H9 (cell line): Measurements from ENCODE around the gene HHAT. TPM values are rescaled to one million over a fixed set of nuclear protein-coding genes. Genes with fewer than 3 reads are reported as not detected.

Experiments used
- DNase-seq: peaks from one replicate; pipeline ENCODE4 v3.0.0-alpha.2; 2017
- H2AFZ ChIP-seq: one replicate; pipeline ENCODE4 v1.6.1; 2013; ENCODE audit warnings: mild to moderate bottlenecking, low read length, control low read depth, moderate library complexity
- H2AK5ac ChIP-seq: 2 replicates; pipeline ENCODE4 v1.6.1; 2013; ENCODE audit warnings: low read length, control low read depth, mixed read lengths; ENCODE audit not compliant: insufficient read length
- H2BK120ac ChIP-seq: one replicate; pipeline ENCODE4 v1.6.1; 2013; ENCODE audit warnings: low read depth, mild to moderate bottlenecking, low read length, control low read depth, inconsistent platforms; ENCODE audit not compliant: poor library complexity, severe bottlenecking
- H2BK12ac ChIP-seq: 2 replicates; pipeline ENCODE4 v1.6.1; 2013; ENCODE audit warnings: low read length, control low read depth, mixed read lengths, low read depth; ENCODE audit not compliant: insufficient read length
- H2BK15ac ChIP-seq: 2 replicates; pipeline ENCODE4 v1.6.1; 2013; ENCODE audit warnings: low read depth, low read length, control low read depth
- H2BK20ac ChIP-seq: one replicate; pipeline ENCODE4 v1.6.1; 2013; ENCODE audit warnings: low read depth, mild to moderate bottlenecking, low read length, control low read depth, inconsistent platforms; ENCODE audit not compliant: poor library complexity, severe bottlenecking
- H2BK5ac ChIP-seq: 2 replicates; pipeline ENCODE4 v1.6.1; 2013; ENCODE audit warnings: low read length, control low read depth, mixed read lengths; ENCODE audit not compliant: insufficient read length
- H3K14ac ChIP-seq: 2 replicates; pipeline ENCODE4 v1.6.1; 2013; ENCODE audit warnings: low read length, control low read depth; ENCODE audit not compliant: insufficient read depth
- H3K18ac ChIP-seq: 2 replicates; pipeline ENCODE4 v1.6.1; 2013; ENCODE audit warnings: low read depth, mild to moderate bottlenecking, mixed read lengths, low read length, control low read depth; ENCODE audit not compliant: insufficient read length
- H3K23ac ChIP-seq: 2 replicates; pipeline ENCODE4 v1.6.1; 2013; ENCODE audit warnings: low read length, control low read depth, mixed read lengths, low read depth; ENCODE audit not compliant: insufficient read length
- H3K23me2 ChIP-seq: 2 replicates; pipeline ENCODE4 v1.6.1; 2013; ENCODE audit warnings: low read depth, mild to moderate bottlenecking, mixed read lengths, low read length, control low read depth; ENCODE audit not compliant: insufficient read length, poor library complexity, severe bottlenecking
- H3K27ac ChIP-seq: 2 replicates; pipeline ENCODE4 v1.5.1; 2013; ENCODE audit warnings: low read length, control low read depth, mixed read lengths, low read depth; ENCODE audit not compliant: insufficient read length
- H3K27me3 ChIP-seq: 2 replicates; pipeline ENCODE4 v1.6.1; 2013; ENCODE audit warnings: low read length, control low read depth, inconsistent platforms; ENCODE audit not compliant: insufficient read depth
- H3K4ac ChIP-seq: 2 replicates; pipeline ENCODE4 v1.6.1; 2013; ENCODE audit warnings: low read depth, mild to moderate bottlenecking, control low read depth, inconsistent platforms, low read length, moderate library complexity
- H3K4me1 ChIP-seq: 2 replicates; pipeline ENCODE4 v1.6.1; 2013; ENCODE audit warnings: low read length, control low read depth, inconsistent platforms; ENCODE audit not compliant: insufficient read depth
- H3K4me2 ChIP-seq: 2 replicates; pipeline ENCODE4 v1.6.1; 2013; ENCODE audit warnings: low read length, control low read depth, mixed read lengths; ENCODE audit not compliant: insufficient read length, insufficient read depth
- H3K56ac ChIP-seq: 2 replicates; pipeline ENCODE4 v1.6.1; 2013; ENCODE audit warnings: low read depth, mild to moderate bottlenecking, mixed read lengths, low read length, control low read depth; ENCODE audit not compliant: insufficient read length
- H3K79me1 ChIP-seq: 2 replicates; pipeline ENCODE4 v1.6.1; 2013; ENCODE audit warnings: low read depth, mild to moderate bottlenecking, moderate library complexity, low read length, control low read depth, inconsistent platforms; ENCODE audit not compliant: insufficient read depth, poor library complexity, severe bottlenecking
- H3K79me2 ChIP-seq: 2 replicates; pipeline ENCODE4 v1.6.1; 2013; ENCODE audit warnings: low read length, control low read depth, inconsistent platforms; ENCODE audit not compliant: insufficient read depth
- H3K9ac ChIP-seq: 2 replicates; pipeline ENCODE4 v1.6.1; 2013; ENCODE audit warnings: low read length, control low read depth, mixed read lengths; ENCODE audit not compliant: insufficient read length; ENCODE audit errors: extremely low read depth
- H3K9me3 ChIP-seq: one replicate; pipeline ENCODE4 v1.6.1; 2013; ENCODE audit warnings: low read depth, low read length, inconsistent platforms; ENCODE audit not compliant: control insufficient read depth
- H3T11ph ChIP-seq: one replicate; pipeline ENCODE4 v1.6.1; 2013; ENCODE audit warnings: mild to moderate bottlenecking, low read length, control low read depth, inconsistent platforms
- H4K20me1 ChIP-seq: one replicate; pipeline ENCODE4 v1.6.1; 2013; ENCODE audit not compliant: control insufficient read depth, insufficient read length, insufficient read depth
- H4K5ac ChIP-seq: 2 replicates; pipeline ENCODE4 v1.6.1; 2013; ENCODE audit warnings: low read depth, mild to moderate bottlenecking, mixed read lengths, low read length, control low read depth; ENCODE audit not compliant: insufficient read length
- H4K8ac ChIP-seq: replicated peaks from 2 replicates; pipeline ENCODE4 v1.6.1; 2013; ENCODE audit warnings: low read length, control low read depth, mixed read lengths, low read depth; ENCODE audit not compliant: insufficient read length
- H4K91ac ChIP-seq: 2 replicates; pipeline ENCODE4 v1.6.1; 2013; ENCODE audit warnings: low read depth, mild to moderate bottlenecking, moderate library complexity, mixed read lengths, low read length, control low read depth; ENCODE audit not compliant: insufficient read length
- H3K27ac Mint-ChIP-seq, 3 experiments: 2 replicates in 2 of 3; 3 replicates in 1 of 3; pipeline ENCODE4 v1.8.0; 2020 to 2021; ENCODE audit warnings: mixed read lengths in 3 of 3, mild to moderate bottlenecking in 1 of 3, moderate library complexity in 1 of 3
- H3K27me3 Mint-ChIP-seq: 2 replicates; pipeline ENCODE4 v1.8.0; 2021; ENCODE audit warnings: low read depth, mild to moderate bottlenecking, moderate library complexity, mixed read lengths
- H3K36me3 Mint-ChIP-seq, 3 experiments: 2 replicates in 2 of 3; 3 replicates in 1 of 3; pipeline ENCODE4 v1.8.0; 2020 to 2021; ENCODE audit warnings: low read depth in 3 of 3, mixed read lengths in 3 of 3; ENCODE audit not compliant: insufficient read depth in 1 of 3
- H3K4me1 Mint-ChIP-seq, 2 experiments: 2 replicates each; pipeline ENCODE4 v1.8.0; 2020; ENCODE audit warnings: mixed read lengths in 2 of 2
- H3K4me3 Mint-ChIP-seq, 2 experiments: 2 replicates in 1 of 2; 3 replicates in 1 of 2; pipeline ENCODE4 v1.8.0; 2020 to 2021; ENCODE audit warnings: mild to moderate bottlenecking in 2 of 2, mixed read lengths in 2 of 2, moderate library complexity in 1 of 2
- H3K9me3 Mint-ChIP-seq, 2 experiments: 2 replicates in 1 of 2; 3 replicates in 1 of 2; pipeline ENCODE4 v1.8.0; 2020; ENCODE audit warnings: mild to moderate bottlenecking in 2 of 2, mixed read lengths in 2 of 2, moderate library complexity in 1 of 2
- CTCF ChIP-seq: fragments of 200-600 bp; sonication (generic); conservative IDR thresholded peaks from 3 replicates; pipeline ENCODE4 v1.8.0; 2021; ENCODE audit warnings: antibody characterized with exemption, mild to moderate bottlenecking
- WGBS: extraction: QIAGEN DNeasy Blood & Tissue Kit; methylation state at CpG from one replicate; pipeline ENCODE4 v1.1.7; 2013; ENCODE audit warnings: missing lambda C conversion rate, low lambda C conversion rate, mixed read lengths; ENCODE audit not compliant: insufficient read length; ENCODE audit errors: extremely low coverage; 5-methylcytosine and 5-hydroxymethylcytosine counted together
- total RNA-seq: library from RNA; stranded (reverse); gene quantifications from 2 replicates; pipeline ENCODE4 v1.2.1, GENCODE V29; 2021

The HHAT gene
- total RNA-seq, 1 experiment from 2014 or later, result 0.48 TPM

- no peaks in the 10 kb centered on the region for H3K27me3 ChIP-seq
- Mint-ChIP-seq H3K9me3 (peaks cover 6 to 20% of the 10 kb centered on the region in 2 experiments), H3K4me1 (peaks cover 5% of the 10 kb centered on the region in 2 experiments; a peak in 3 of 4 replicates), H3K36me3 (peaks cover 0 to 13% (median 0%) of the 10 kb centered on the region in 3 experiments; a peak in 2 of 7 replicates), H3K4me3 (no peak overlapping the region), H3K27ac (0 out of 7 replicates have a peak overlapping the region, but pooled peaks of 1 of the 3 experiments have one; percentile 11), H3K27me3 (no peaks in the 10 kb centered on the region; the same call in 1 of the 2 replicates)
- H3K56ac ChIP-seq, result no peak overlapping the region
- H4K8ac ChIP-seq, result no peak overlapping the region
- no peaks in the 10 kb centered on the region for H4K20me1 ChIP-seq
- H3K23ac ChIP-seq, result no peak overlapping the region
- H3K27ac ChIP-seq, result no peak overlapping the region
- no peak overlapping the region for H2BK5ac ChIP-seq
- no peak for TF ChIP-seq CTCF
- H4K91ac ChIP-seq, result no peak overlapping the region
- no peak overlapping the region for H3K18ac ChIP-seq
- no peaks in the 10 kb centered on the region for H3K79me2 ChIP-seq
- H3K9ac ChIP-seq, result no peak overlapping the region
- no peak overlapping the region for H2AK5ac ChIP-seq
- H3K4me2 ChIP-seq, result no peak overlapping the region
- H2BK20ac ChIP-seq, result no peak overlapping the region
- H3K79me1 ChIP-seq, result no peaks in the 10 kb centered on the region
- no peak overlapping the region for H2BK120ac ChIP-seq
- H2BK15ac ChIP-seq, result no peak overlapping the region
- H3K23me2 ChIP-seq, result no peaks in the 10 kb centered on the region
- H3K9me3 ChIP-seq, result no peaks in the 10 kb centered on the region
- no peak overlapping the region for H3K4ac ChIP-seq
- no peaks in the 10 kb centered on the region for H3K4me1 ChIP-seq
- no peak overlapping the region for H4K5ac ChIP-seq
- H2BK12ac ChIP-seq, result no peak overlapping the region
- no peak overlapping the region for H3K14ac ChIP-seq
- H2AFZ ChIP-seq, result no peak overlapping the region
- no peak for DNase-seq
- no peak overlapping the region for H3T11ph ChIP-seq
- WGBS, result no CpG with 5 or more reads among the region's 4 CpGs
Observed at GRCh38 chr1:210587566-210587965, 258.9 kb downstream of the HHAT start.
